Esophagus (tissue), 2 donors: ENCODE data around the gene NPY1R. TPM values are rescaled to one million over a fixed set of nuclear protein-coding genes. Genes with fewer than 3 reads are reported as not detected.

Source experiments
- H3K27ac ChIP-seq, 2 donors: one replicate each; pipeline ENCODE4 v1.5.1; 2013; ENCODE audit warnings: low read depth in 2 of 2, mild to moderate bottlenecking in 2 of 2, inconsistent platforms in 1 of 2, low read length in 1 of 2, moderate library complexity in 1 of 2
- H3K27me3 ChIP-seq, 2 donors: one replicate each; pipeline ENCODE4 v1.6.1; 2013; ENCODE audit warnings: low read length in 2 of 2, control low read depth in 1 of 2, mild to moderate bottlenecking in 1 of 2; ENCODE audit not compliant: insufficient read depth in 2 of 2, control insufficient read depth in 1 of 2
- H3K36me3 ChIP-seq, 2 donors: one replicate each; pipeline ENCODE4 v1.6.1; 2013; ENCODE audit warnings: low read length in 1 of 2; ENCODE audit not compliant: control insufficient read depth in 2 of 2, insufficient read depth in 2 of 2
- H3K4me1 ChIP-seq, 2 donors: one replicate each; pipeline ENCODE4 v1.6.1; 2013; ENCODE audit warnings: low read length in 1 of 2; ENCODE audit not compliant: control insufficient read depth in 2 of 2, insufficient read depth in 2 of 2
- H3K4me3 ChIP-seq, 2 donors: one replicate each; pipeline ENCODE4 v1.5.1; 2013; ENCODE audit warnings: low read length in 2 of 2, mild to moderate bottlenecking in 2 of 2, low read depth in 1 of 2, moderate library complexity in 1 of 2
- H3K9me3 ChIP-seq, 2 donors: one replicate each; pipeline ENCODE4 v1.6.1; 2013; ENCODE audit warnings: mild to moderate bottlenecking in 2 of 2, low read depth in 1 of 2, low read length in 1 of 2, moderate library complexity in 1 of 2; ENCODE audit not compliant: control insufficient read depth in 2 of 2, insufficient read depth in 1 of 2
- WGBS, 2 donors: extraction: QIAGEN DNeasy Blood & Tissue Kit; methylation state at CpG; one replicate each; pipeline ENCODE4 v1.1.7; 2013; 5-methylcytosine and 5-hydroxymethylcytosine counted together
- polyA plus RNA-seq, 2 donors: library from polyadenylated mRNA; stranded (reverse); fragments of 200-250 nt; gene quantifications; one replicate each; pipeline ENCODE4 v1.2.3, GENCODE V29; 2013
- donor health status: healthy with polysubstance abuse.
- donor health status: Bipolar disorder and iron deficiency.

Gene NPY1R
- under 1 TPM; 0.33 to 0.42 TPM for polyA plus RNA-seq

DNA sequence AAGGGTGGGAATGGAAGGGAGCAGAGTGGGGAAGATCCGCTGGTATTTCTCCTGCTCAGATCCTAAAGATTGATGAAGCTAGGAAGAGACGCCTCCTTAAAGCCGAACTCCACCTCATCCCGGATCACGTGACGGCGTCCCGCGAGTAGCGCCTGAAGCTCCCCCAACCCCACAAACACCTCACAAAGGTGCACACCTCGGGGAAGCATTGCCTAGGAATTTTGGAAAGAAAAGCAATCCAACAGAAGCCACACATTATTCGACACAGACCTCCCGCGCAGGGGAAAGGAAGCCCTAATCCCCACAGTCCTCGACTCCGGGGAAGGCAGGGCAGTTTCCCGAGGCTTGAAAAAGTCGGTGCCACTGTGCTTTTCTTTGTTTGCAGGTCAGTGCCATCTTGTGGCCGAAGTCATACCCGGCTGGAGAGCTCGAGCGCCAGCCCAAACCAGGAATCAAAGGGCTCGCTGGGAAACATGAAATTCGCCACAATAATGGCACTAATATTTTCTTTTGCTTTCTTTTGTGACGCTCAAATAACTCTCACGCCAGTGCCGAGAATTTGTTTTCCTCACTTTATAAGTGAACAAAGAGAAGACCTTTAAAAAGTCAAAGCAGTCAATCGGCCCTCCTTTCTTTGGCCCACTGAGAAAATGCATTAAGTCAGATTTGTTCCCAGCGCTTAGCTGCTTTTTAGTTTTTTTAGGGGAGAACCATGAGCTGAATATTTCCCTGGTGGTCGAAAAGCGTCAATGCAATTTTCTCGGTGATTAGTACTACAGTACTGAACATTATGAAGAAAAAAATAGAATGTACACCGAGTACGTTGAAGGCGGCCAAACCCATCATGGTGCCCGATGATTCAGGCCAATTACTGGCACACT, at the start of gene NPY1R:
TSS of gene NPY1R (minus strand) at position 71 of the 881 bp plus-strand sequence. CDS start 6,042 bp downstream, outside the sequence.
- no peaks in the 10 kb centered on the region for H3K9me3 ChIP-seq
- 8 to 10% methylated on average over 36 of the region's 36 CpGs for WGBS, 2 donors
- peak within 1 kb of the TSS; percentile 37 to 40 for H3K4me3 ChIP-seq
- no peaks in the 10 kb centered on the region for H3K4me1 ChIP-seq
- no peak within 1 kb of the TSS for H3K27ac ChIP-seq
- H3K36me3 ChIP-seq: no peaks in the 10 kb centered on the region
- peaks cover 2 to 3% of the 10 kb centered on the region in 2 donors for H3K27me3 ChIP-seq

DNA sequence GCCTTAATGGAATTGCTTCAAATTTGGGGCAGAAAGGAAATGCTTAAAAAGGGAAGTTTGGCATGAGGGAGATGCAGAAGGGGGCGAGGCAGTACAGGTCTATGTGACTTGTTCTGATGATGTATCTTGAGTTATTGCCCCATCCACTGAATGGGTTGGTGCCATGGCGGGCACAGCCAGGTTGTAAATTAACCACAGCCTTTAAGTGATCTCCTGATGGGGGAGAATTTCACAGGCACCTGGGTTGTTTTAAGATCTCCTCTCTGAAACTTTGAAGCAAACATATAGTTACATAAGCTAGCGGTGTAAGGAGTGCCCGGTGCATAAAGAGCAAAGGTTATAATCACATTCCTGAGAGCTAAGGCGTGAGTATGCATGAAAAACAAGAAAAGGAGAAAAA, 48.3 kb upstream of the NPY1R start:
- no peaks in the 10 kb centered on the region for H3K36me3 ChIP-seq
- no peaks in the 10 kb centered on the region for H3K27me3 ChIP-seq
- no peak overlapping the region for H3K27ac ChIP-seq
- H3K9me3 ChIP-seq: no peaks in the 10 kb centered on the region
- 56 to 60% methylated on average over 5 of the region's 5 CpGs for WGBS, 2 donors
- no peaks in the 10 kb centered on the region for H3K4me1 ChIP-seq
- H3K4me3 ChIP-seq: no peak overlapping the region

DNA sequence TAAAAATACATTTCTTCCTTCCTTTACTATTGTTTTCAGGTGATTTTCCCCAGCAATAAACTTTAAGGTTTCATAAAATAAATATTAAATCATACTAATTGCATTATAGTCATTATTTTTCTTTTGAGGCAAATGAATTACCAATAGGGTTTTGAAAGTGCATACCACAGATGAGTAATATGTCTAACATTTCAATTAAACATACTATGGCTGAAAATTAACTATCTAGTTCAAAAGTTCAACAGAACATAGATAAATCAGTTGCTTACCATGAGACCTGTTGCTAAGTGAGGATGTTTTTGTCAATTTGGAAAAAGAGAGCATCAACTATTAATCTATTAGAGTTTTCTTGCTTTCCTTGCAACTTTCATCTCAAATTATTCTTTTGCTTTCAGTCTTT, 46.3 kb upstream of the NPY1R start:
- Histone ChIP-seq H3K27ac (no peak overlapping the region), H3K4me3 (no peak overlapping the region), H3K36me3 (no peaks in the 10 kb centered on the region), H3K4me1 (no peaks in the 10 kb centered on the region), H3K9me3 (no peaks in the 10 kb centered on the region), H3K27me3 (no peaks in the 10 kb centered on the region)

DNA sequence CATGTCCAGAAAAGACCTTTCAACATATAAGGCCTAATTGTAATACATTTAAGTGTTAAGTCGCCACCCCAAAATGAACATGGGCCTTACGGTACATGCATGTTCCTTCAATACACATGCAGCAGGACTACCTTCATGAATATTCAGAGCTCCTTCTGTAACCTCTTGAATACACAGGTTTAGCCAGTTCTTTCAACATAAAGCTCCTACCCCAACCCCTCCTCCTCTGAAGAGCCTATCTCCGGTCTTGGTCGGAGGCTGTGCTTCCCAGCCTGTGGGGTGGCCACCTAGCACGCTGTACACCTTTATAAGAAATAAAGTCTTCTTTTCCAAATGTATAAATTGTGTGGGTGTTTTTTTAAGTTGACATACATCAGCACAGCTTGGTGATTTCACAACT, 39.6 kb upstream of the NPY1R start:
- H3K9me3 ChIP-seq: no peaks in the 10 kb centered on the region
- WGBS, 2 donors: 83 to 84% methylated on average over 5 of the region's 5 CpGs
- H3K4me1 ChIP-seq: no peaks in the 10 kb centered on the region
- no peak overlapping the region for H3K27ac ChIP-seq
- H3K4me3 ChIP-seq: no peak overlapping the region
- H3K36me3 ChIP-seq: no peaks in the 10 kb centered on the region
- no peaks in the 10 kb centered on the region for H3K27me3 ChIP-seq

DNA sequence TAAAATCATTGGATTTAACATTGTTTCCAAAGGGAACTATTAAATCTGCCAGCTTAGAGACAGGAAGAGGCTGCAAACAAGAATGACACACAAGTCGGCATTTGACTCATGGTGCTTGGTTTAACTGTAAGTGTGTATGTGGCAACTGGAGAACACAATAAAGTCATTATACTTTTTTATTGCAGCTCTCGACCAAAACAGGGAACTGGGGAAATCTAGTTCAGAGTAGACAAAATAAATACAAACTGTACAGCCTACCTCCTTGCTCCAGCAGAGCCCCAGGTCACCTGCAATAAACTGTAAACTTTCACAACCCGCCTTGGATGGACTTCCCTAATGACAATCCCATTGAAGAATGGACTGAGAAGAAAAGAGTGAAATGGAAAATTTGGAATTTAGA, 35.3 kb upstream of the NPY1R start:
- H3K27ac ChIP-seq: no peak overlapping the region
- H3K9me3 ChIP-seq: no peaks in the 10 kb centered on the region
- H3K4me3 ChIP-seq: no peak overlapping the region
- H3K36me3 ChIP-seq: no peaks in the 10 kb centered on the region
- no peaks in the 10 kb centered on the region for H3K27me3 ChIP-seq
- H3K4me1 ChIP-seq: no peaks in the 10 kb centered on the region
- 55 to 68% methylated on average over 3 of the region's 3 CpGs for whole genome bisulfite sequencing, 2 donors

DNA sequence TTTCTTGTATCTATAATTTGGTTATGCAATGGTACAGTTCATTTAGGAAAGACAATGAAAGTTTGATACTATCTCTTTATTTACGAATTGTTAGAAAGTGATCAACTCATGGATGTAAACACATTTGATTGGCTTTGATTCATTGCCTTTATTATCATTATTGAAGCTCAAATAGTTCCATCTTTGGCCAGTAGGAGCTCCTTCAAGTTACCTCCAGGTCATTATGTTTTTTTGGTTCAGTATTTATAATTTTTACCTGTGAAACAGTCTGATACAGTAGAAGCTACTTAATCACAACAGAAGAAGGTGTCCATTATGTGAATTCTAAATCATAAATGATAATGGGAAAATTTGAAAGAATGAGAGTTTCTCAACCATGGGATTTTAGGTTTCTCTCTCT, 23.7 kb upstream of the NPY1R start:
- no peaks in the 10 kb centered on the region for H3K27me3 ChIP-seq
- WGBS, 2 donors: 92 to 94% methylated on average over 1 of the region's 1 CpG
- no peaks in the 10 kb centered on the region for H3K36me3 ChIP-seq
- no peak overlapping the region for H3K27ac ChIP-seq
- no peaks in the 10 kb centered on the region for H3K4me1 ChIP-seq
- H3K9me3 ChIP-seq: no peaks in the 10 kb centered on the region
- no peak overlapping the region for H3K4me3 ChIP-seq

DNA sequence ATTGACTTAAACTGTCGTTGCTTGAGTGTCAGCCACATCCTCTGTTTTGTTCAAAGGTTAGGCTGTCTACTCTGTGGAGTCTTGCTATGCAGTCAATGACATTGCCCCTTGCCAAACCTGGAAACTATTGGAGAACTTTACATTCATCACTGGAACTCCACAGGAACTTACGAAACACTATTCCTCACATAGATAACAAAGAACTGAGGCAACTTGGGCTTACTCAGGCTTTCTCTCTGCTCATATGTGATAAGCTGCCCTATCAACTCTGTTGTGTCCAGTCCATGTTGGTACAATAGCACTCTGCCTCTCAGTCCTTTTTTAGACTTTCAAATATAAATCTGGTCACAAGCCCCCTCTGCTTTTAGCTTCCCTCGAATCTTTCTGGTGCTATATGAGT, 20.7 kb upstream of the NPY1R start:
- Histone ChIP-seq H3K9me3 (no peaks in the 10 kb centered on the region), H3K4me3 (no peak overlapping the region), H3K4me1 (no peaks in the 10 kb centered on the region), H3K27me3 (no peaks in the 10 kb centered on the region), H3K27ac (no peak overlapping the region), H3K36me3 (no peaks in the 10 kb centered on the region)
- WGBS, 2 donors: 71 to 72% methylated on average over 3 of the region's 3 CpGs

DNA sequence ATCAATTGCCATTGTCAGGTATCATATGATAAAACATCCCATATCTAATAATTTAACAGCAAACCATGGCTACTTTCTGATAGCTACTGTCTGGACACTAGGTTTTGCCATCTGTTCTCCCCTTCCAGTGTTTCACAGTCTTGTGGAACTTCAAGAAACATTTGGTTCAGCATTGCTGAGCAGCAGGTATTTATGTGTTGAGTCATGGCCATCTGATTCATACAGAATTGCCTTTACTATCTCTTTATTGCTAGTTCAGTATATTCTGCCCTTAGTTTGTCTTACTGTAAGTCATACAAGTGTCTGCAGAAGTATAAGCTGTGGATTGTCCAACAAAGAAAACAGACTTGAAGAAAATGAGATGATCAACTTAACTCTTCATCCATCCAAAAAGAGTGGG, 18.3 kb upstream of the NPY1R start:
- Histone ChIP-seq H3K36me3 (no peaks in the 10 kb centered on the region), H3K9me3 (no peaks in the 10 kb centered on the region), H3K27ac (no peak overlapping the region), H3K4me1 (no peaks in the 10 kb centered on the region), H3K27me3 (no peaks in the 10 kb centered on the region), H3K4me3 (no peak overlapping the region)

DNA sequence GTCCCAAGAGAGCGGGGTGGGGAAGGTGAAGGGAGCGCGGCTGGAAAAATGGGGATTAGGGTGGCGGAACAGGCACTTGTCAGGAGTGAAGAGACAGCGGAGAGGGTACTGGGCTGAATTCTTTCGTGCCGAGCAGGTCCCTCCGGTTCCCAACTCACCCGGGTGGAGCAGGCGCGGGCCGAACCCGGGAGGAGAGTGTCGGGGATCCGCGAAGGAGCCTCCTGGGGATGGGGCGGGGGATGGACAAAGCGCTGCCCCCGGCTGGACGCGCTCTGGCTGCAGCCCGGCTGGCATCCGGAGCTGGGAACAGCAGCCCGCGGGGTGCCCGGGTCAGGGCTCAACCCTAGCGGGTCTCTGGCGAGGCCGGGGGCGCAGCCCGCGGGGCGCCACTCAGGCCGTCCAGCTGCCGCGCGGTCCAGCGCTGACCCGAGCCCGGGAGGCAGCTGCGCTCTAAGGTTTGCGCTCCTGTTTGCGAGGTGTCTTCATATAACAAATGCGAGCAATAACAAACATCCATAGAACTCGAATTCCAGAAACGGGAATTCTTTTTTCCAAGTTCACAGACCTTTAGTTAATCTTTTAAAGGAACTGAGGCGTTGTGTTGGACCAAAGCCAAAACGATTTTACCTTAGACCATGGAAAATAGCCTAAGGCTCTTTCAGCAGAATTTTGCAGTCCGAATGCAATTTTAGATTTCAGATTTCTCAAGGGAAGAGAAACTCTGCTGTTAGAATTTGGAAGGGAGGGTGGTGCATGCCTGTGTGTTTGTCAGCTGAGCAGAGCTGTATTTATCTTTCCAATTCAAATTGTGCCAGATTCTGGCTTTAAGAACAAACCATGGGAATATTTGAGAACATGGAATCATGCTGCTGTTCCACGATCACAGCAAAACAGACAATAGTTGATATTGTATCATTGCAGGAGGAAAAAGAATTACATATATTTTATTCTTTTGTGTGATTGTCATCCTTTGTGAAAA, 12.0 kb upstream of the NPY1R start:
- peaks cover 0 to 12% of the 10 kb centered on the region in 2 donors for H3K27me3 ChIP-seq
- 2 to 4% methylated on average over 42 to 50 of the region's 50 CpGs for WGBS, 2 donors
- H3K4me1 ChIP-seq: peaks cover 0 to 4% of the 10 kb centered on the region in 2 donors
- no peaks in the 10 kb centered on the region for H3K36me3 ChIP-seq
- no peaks in the 10 kb centered on the region for H3K9me3 ChIP-seq
- no peak overlapping the region for H3K27ac ChIP-seq
- H3K4me3 ChIP-seq: peak overlapping the region; percentile 16 to 33
